Measurements from ENCODE around the gene RTN4RL1. TPM values are rescaled to one million over a fixed set of nuclear protein-coding genes. Genes with fewer than 3 reads are reported as not detected.

RTN4RL1 gene
- total and polyA plus RNA-seq, 2 donors from 2014 or later: 2.0 to 10.7 TPM

DNA sequence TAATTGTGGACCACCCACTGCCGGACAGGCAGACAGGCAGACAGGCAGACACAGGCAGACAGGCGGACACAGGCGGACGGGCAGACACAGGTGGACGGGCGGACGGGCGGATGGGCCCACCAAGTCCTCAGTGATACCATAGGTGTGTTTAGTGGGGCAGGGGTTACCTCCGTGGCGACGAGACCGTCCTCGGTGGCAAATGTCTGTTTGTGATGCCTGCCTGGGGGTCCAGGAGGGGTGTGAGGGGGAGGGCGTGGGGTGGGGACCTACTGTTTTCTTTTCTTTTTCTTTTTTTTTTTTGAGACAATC is 76.7 kb downstream of the RTN4RL1 start:
- FAIRE-seq (no peak), DNase-seq (no peak)
- Histone ChIP-seq H3K4me3 (ENCODE audit: low read length in 3 of 3) (no peak overlapping the region), H3K36me3 (ENCODE audit: control insufficient read depth in 2 of 3, insufficient read depth in 3 of 3, low read length in 3 of 3) (no peaks in the 10 kb centered on the region), H3K9ac (ENCODE audit: low read length in 3 of 3) (no peak overlapping the region), H3K27ac (ENCODE audit: low read depth in 2 of 2, low read length in 2 of 2) (no peak overlapping the region), H3K4me1 (ENCODE audit: control insufficient read depth in 2 of 3, insufficient read depth in 2 of 3, low read depth in 1 of 3, low read length in 3 of 3) (no peaks in the 10 kb centered on the region), H3K27me3 (ENCODE audit: control insufficient read depth, insufficient read depth, low read length) (no peaks in the 10 kb centered on the region), H3K9me3 (ENCODE audit: control insufficient read depth in 2 of 3, insufficient read depth in 1 of 3, low read length in 3 of 3) (peaks cover 0 to 2% (median 0%) of the 10 kb centered on the region in 3 donors)
- intact Hi-C loops (cut with DNase I): no loop called here
- TF ChIP-seq, protein P1, sequence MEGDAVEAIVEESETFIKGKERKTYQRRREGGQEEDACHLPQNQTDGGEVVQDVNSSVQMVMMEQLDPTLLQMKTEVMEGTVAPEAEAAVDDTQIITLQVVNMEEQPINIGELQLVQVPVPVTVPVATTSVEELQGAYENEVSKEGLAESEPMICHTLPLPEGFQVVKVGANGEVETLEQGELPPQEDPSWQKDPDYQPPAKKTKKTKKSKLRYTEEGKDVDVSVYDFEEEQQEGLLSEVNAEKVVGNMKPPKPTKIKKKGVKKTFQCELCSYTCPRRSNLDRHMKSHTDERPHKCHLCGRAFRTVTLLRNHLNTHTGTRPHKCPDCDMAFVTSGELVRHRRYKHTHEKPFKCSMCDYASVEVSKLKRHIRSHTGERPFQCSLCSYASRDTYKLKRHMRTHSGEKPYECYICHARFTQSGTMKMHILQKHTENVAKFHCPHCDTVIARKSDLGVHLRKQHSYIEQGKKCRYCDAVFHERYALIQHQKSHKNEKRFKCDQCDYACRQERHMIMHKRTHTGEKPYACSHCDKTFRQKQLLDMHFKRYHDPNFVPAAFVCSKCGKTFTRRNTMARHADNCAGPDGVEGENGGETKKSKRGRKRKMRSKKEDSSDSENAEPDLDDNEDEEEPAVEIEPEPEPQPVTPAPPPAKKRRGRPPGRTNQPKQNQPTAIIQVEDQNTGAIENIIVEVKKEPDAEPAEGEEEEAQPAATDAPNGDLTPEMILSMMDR (IDR thresholded peaks at IDR 0.05; ENCODE audit: borderline replicate concordance, extremely low read depth, insufficient read depth): no peak

DNA sequence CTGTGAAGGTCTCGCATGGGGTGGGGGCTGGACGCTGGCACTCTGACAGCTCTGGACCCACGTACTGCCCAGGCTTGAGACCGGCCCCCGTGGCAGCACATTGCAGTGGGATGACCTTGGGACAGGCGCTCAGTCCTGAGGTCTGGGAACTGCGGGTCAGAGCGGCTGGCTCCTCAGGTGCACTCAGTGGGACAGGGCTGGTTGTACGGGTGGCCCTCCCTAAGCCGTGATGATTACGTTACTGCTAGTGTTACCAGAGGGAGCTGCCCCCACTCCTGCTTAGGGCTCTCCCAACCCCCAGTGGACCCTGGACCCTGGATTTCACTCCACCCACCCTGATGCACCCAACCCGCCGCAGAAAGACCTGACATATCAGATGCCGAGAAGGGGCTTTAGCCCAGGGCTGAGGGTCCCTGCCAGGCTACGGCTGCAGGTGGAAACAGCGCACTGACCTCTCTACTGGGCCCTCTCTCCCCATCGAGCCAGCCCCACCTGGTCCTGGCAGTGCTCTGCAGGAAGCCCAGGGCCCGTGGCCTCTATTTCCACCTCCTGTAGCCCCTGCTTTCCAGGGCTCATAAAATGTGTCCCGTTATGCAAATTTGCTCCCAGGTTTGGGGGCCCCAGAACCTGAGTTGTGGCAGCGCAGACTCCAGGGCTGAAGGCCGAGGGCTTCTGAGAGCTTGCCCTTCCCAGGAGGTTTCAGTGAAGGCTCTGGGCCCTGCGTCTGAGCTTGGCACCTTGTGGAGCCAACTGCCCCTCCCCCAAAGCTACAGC is 77.2 kb downstream of the RTN4RL1 start:
- Histone ChIP-seq H3K27me3 (ENCODE audit: control insufficient read depth, insufficient read depth, low read length) (no peaks in the 10 kb centered on the region), H3K9me3 (ENCODE audit: control insufficient read depth in 2 of 3, insufficient read depth in 1 of 3, low read length in 3 of 3) (peaks cover 0 to 2% (median 0%) of the 10 kb centered on the region in 3 donors), H3K4me1 (ENCODE audit: control insufficient read depth in 2 of 3, insufficient read depth in 2 of 3, low read depth in 1 of 3, low read length in 3 of 3) (no peaks in the 10 kb centered on the region), H3K27ac (ENCODE audit: low read depth in 2 of 2, low read length in 2 of 2) (no peak overlapping the region), H3K9ac (ENCODE audit: low read length in 3 of 3) (no peak overlapping the region), H3K36me3 (ENCODE audit: control insufficient read depth in 2 of 3, insufficient read depth in 3 of 3, low read length in 3 of 3) (no peaks in the 10 kb centered on the region), H3K4me3 (ENCODE audit: low read length in 3 of 3) (no peak overlapping the region)
- DNase-seq: peak in 2 of 5 donors; percentile 33 to 42
- TF ChIP-seq, protein P1 (IDR thresholded peaks at IDR 0.05; ENCODE audit: borderline replicate concordance, extremely low read depth, insufficient read depth): no peak
- FAIRE-seq: no peak
- intact Hi-C loops (cut with DNase I): no loop called here

DNA sequence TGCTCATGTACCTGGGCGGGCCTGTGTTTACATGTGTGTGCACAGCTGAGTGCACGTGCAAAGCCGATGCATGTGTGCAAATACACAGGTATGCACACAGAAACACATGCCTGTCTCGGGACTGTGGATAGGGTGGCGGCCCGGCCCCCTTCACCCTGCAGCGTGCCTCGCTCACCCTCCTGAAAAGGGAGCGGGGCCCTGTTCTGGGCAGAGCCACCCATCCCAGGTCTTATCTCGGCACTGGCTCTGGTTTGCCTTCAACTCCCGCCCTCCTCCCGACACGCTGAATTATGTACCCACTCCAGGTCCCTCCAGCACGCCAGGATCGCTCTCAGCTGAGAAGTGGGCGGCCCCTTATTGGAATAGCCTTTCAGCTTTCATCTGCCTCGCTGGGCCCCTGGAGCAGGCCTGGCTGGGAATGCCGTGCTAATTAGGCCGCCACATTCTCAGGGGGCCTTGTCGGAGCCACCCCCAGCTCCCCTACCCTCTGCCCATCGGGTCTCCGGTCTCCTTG is 77.8 kb downstream of the RTN4RL1 start:
- intact Hi-C loops (cut with DNase I): no loop called here
- no peak overlapping the region for H3K27ac ChIP-seq (ENCODE audit: low read depth in 2 of 2, low read length in 2 of 2)
- no peak overlapping the region for H3K4me3 ChIP-seq (ENCODE audit: low read length in 3 of 3)
- H3K27me3 ChIP-seq (ENCODE audit: control insufficient read depth, insufficient read depth, low read length): no peaks in the 10 kb centered on the region
- H3K9me3 ChIP-seq (ENCODE audit: control insufficient read depth in 2 of 3, insufficient read depth in 1 of 3, low read length in 3 of 3): peaks cover 0 to 2% (median 0%) of the 10 kb centered on the region in 3 donors
- H3K9ac ChIP-seq (ENCODE audit: low read length in 3 of 3): no peak overlapping the region
- H3K36me3 ChIP-seq (ENCODE audit: control insufficient read depth in 2 of 3, insufficient read depth in 3 of 3, low read length in 3 of 3): no peaks in the 10 kb centered on the region
- TF ChIP-seq, protein P1 (IDR thresholded peaks at IDR 0.05; ENCODE audit: borderline replicate concordance, extremely low read depth, insufficient read depth): no peak
- DNase-seq (peak in 3 of 5 donors; percentile 49 to 60 (median 59)), FAIRE-seq (no peak)
- no peaks in the 10 kb centered on the region for H3K4me1 ChIP-seq (ENCODE audit: control insufficient read depth in 2 of 3, insufficient read depth in 2 of 3, low read depth in 1 of 3, low read length in 3 of 3)
